Neural cell (in vitro differentiated cells): Measurements from ENCODE around the gene CD72. TPM values are rescaled to one million over a fixed set of nuclear protein-coding genes. Genes with fewer than 3 reads are reported as not detected.

Source experiments
- H2AFZ ChIP-seq: fragments of 200-600, 300-800 bp; sonication (generic), shearing (Covaris generic); 2 replicates; pipeline ENCODE4 v1.6.0; 2014; ENCODE audit warnings: low read depth, mild to moderate bottlenecking, antibody characterized with exemption, low read length, moderate library complexity
- H3F3A ChIP-seq: fragments of 200-600 bp; shearing (Covaris generic); 2 replicates; pipeline ENCODE4 v1.6.1; 2016; ENCODE audit warnings: mild to moderate bottlenecking, moderate library complexity, mixed read lengths, antibody characterized with exemption, low read length; ENCODE audit not compliant: insufficient read depth, poor library complexity, severe bottlenecking
- H3K27ac ChIP-seq: fragments of 200-600, 300-800 bp; sonication (generic), shearing (Covaris generic); 2 replicates; pipeline ENCODE4 v1.5.1; 2014; ENCODE audit warnings: mild to moderate bottlenecking, low read length, moderate library complexity
- H3K27me3 ChIP-seq: fragments of 300-800, 200-600 bp; sonication (generic), shearing (Covaris generic); 2 replicates; pipeline ENCODE4 v1.6.0; 2014; ENCODE audit warnings: mild to moderate bottlenecking, low read depth, low read length, moderate library complexity; ENCODE audit not compliant: insufficient read depth
- H3K36me3 ChIP-seq: fragments of 300-800, 200-600 bp; sonication (generic), shearing (Covaris generic); 2 replicates; pipeline ENCODE4 v1.5.1; 2014; ENCODE audit warnings: mild to moderate bottlenecking, antibody characterized with exemption, low read length, moderate library complexity; ENCODE audit not compliant: insufficient read depth
- H3K4me2 ChIP-seq: fragments of 300-800, 200-600 bp; sonication (generic), shearing (Covaris generic); 2 replicates; pipeline ENCODE4 v1.6.0; 2014; ENCODE audit warnings: mild to moderate bottlenecking, low read length
- H3K4me3 ChIP-seq: fragments of 300-800, 200-600 bp; sonication (generic), shearing (Covaris generic); 2 replicates; pipeline ENCODE4 v1.5.1; 2014; ENCODE audit warnings: mild to moderate bottlenecking, low read length, moderate library complexity
- H3K79me2 ChIP-seq: fragments of 200-600 bp; shearing (Covaris generic); replicated peaks from 2 replicates; pipeline ENCODE4 v1.6.0; 2014; ENCODE audit warnings: mild to moderate bottlenecking, low read length, moderate library complexity; ENCODE audit not compliant: insufficient read depth
- H3K9ac ChIP-seq: fragments of 300-800, 200-600 bp; sonication (generic), shearing (Covaris generic); 2 replicates; pipeline ENCODE4 v1.6.1; 2016; ENCODE audit warnings: mild to moderate bottlenecking, low read length, mixed read lengths
- H3K9me2 ChIP-seq: fragments of 200-600 bp; shearing (Covaris generic); 2 replicates; pipeline ENCODE4 v1.6.1; 2016; ENCODE audit warnings: mild to moderate bottlenecking, low read length, mixed read lengths; ENCODE audit not compliant: insufficient read depth
- H3K9me3 ChIP-seq: fragments of 200-600, 300-800 bp; sonication (generic), shearing (Covaris generic); 2 replicates; pipeline ENCODE4 v1.6.1; 2016; ENCODE audit warnings: mild to moderate bottlenecking, mixed run types, low read length, moderate library complexity, mixed read lengths
- H4K20me1 ChIP-seq: fragments of 200-600 bp; shearing (Covaris generic); 2 replicates; pipeline ENCODE4 v1.6.1; 2016; ENCODE audit warnings: mild to moderate bottlenecking, mixed run types; ENCODE audit not compliant: insufficient read depth
- EP300 ChIP-seq: fragments of 450-650 bp; conservative IDR thresholded peaks from 2 replicates; pipeline ENCODE4 v1.6.1; 2014; ENCODE audit warnings: antibody characterized with exemption, mild to moderate bottlenecking, moderate library complexity; ENCODE audit not compliant: poor library complexity, severe bottlenecking
- EZH2 ChIP-seq: fragments of 200-600, 300-800 bp; shearing (Covaris generic), sonication (generic); IDR thresholded peaks from 2 replicates; pipeline ENCODE4 v1.6.1; 2014; ENCODE audit warnings: antibody characterized with exemption, low read length, borderline replicate concordance, mild to moderate bottlenecking; ENCODE audit not compliant: insufficient read depth, poor library complexity, severe bottlenecking
- MXI1 ChIP-seq: fragments of 450-650 bp; conservative IDR thresholded peaks from 2 replicates; pipeline ENCODE4 v1.6.1; 2014; ENCODE audit warnings: antibody characterized with exemption, mild to moderate bottlenecking; ENCODE audit not compliant: poor library complexity, severe bottlenecking
- POLR2AphosphoS5 ChIP-seq: IDR thresholded peaks from 2 replicates; pipeline ENCODE4 v1.6.1; 2012
- RAD21 ChIP-seq: fragments of 450-650 bp; conservative IDR thresholded peaks from 2 replicates; pipeline ENCODE4 v1.6.1; 2014; ENCODE audit warnings: antibody characterized with exemption, mild to moderate bottlenecking, moderate library complexity
- REST ChIP-seq: IDR thresholded peaks from 2 replicates; pipeline ENCODE4 v1.6.1; 2012; ENCODE audit warnings: borderline replicate concordance
- SMC3 ChIP-seq: fragments of 450-650 bp; conservative IDR thresholded peaks from 2 replicates; pipeline ENCODE4 v1.6.1; 2014; ENCODE audit warnings: antibody characterized with exemption, mild to moderate bottlenecking, moderate library complexity; ENCODE audit not compliant: poor library complexity
- TAF1 ChIP-seq: IDR thresholded peaks from 2 replicates; pipeline ENCODE4 v1.6.1; 2012; ENCODE audit warnings: low read depth
- polyA plus RNA-seq: library from polyadenylated mRNA; depleted of rRNA; stranded (reverse); fragments of >200 nt; gene quantifications from 2 replicates; pipeline ENCODE4 v1.2.3, GENCODE V29; 2014
- TF ChIP-seq, protein P1 (sequence below): fragments of 450-650 bp; IDR thresholded peaks from 2 replicates; pipeline ENCODE4 v1.5.1; 2014; ENCODE audit warnings: antibody characterized with exemption, mild to moderate bottlenecking, moderate library complexity; ENCODE audit not compliant: poor library complexity, severe bottlenecking

CD72 gene
- polyA plus RNA-seq, 1 donor from 2014 or later: not detected

GRCh38 chr9:35605351-35606137 is 12.7 kb downstream of the CD72 start:
- TF ChIP-seq EZH2 (no peak), POLR2AphosphoS5 (peak; percentile 27), EP300 (no peak), TAF1 (peak; percentile 37), MXI1 (no peak), REST (no peak)
- Histone ChIP-seq H3K9me3 (no peaks in the 10 kb centered on the region), H3K4me2 (peak overlapping the region; percentile 94), H3K9ac (peak overlapping the region; percentile 77), H3K79me2 (peaks cover 13% of the 10 kb centered on the region), H3K27me3 (no peaks in the 10 kb centered on the region), H3F3A (no peaks in the 10 kb centered on the region), H4K20me1 (no peaks in the 10 kb centered on the region), H3K36me3 (peaks cover 4% of the 10 kb centered on the region), H3K27ac (peak overlapping the region; percentile 50), H3K9me2 (no peaks in the 10 kb centered on the region), H2AFZ (no peak overlapping the region), H3K4me3 (peak overlapping the region; percentile 86)

- peak within 1 kb of the TSS; percentile 87 for H3K27ac ChIP-seq
- H3K4me3 ChIP-seq: peak within 1 kb of the TSS; percentile 92
- H3K4me2 ChIP-seq: peak within 1 kb of the TSS; percentile 94
- H3K9me3 ChIP-seq: no peaks in the 10 kb centered on the region
- TF ChIP-seq MXI1 (no peak), SMC3 (no peak), TAF1 (no peak), REST (no peak), POLR2AphosphoS5 (no peak), EP300 (no peak), EZH2 (no peak), RAD21 (no peak)
- TF ChIP-seq, protein P1, sequence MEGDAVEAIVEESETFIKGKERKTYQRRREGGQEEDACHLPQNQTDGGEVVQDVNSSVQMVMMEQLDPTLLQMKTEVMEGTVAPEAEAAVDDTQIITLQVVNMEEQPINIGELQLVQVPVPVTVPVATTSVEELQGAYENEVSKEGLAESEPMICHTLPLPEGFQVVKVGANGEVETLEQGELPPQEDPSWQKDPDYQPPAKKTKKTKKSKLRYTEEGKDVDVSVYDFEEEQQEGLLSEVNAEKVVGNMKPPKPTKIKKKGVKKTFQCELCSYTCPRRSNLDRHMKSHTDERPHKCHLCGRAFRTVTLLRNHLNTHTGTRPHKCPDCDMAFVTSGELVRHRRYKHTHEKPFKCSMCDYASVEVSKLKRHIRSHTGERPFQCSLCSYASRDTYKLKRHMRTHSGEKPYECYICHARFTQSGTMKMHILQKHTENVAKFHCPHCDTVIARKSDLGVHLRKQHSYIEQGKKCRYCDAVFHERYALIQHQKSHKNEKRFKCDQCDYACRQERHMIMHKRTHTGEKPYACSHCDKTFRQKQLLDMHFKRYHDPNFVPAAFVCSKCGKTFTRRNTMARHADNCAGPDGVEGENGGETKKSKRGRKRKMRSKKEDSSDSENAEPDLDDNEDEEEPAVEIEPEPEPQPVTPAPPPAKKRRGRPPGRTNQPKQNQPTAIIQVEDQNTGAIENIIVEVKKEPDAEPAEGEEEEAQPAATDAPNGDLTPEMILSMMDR: no peak
- peaks cover 4% of the 10 kb centered on the region for H3K36me3 ChIP-seq
- no peaks in the 10 kb centered on the region for H3F3A ChIP-seq
- H3K27me3 ChIP-seq: no peaks in the 10 kb centered on the region
- H3K79me2 ChIP-seq: peaks cover 13% of the 10 kb centered on the region
- H4K20me1 ChIP-seq: no peaks in the 10 kb centered on the region
- peak within 1 kb of the TSS; percentile 77 for H3K9ac ChIP-seq
- peak within 1 kb of the TSS; percentile 80 for H2AFZ ChIP-seq
- H3K9me2 ChIP-seq: no peaks in the 10 kb centered on the region
Observed at GRCh38 chr9:35604578-35605350, 13.4 kb downstream of the CD72 start, which contains the start of gene TESK1. Gene TESK1 (plus strand): TSS chr9:35605262. CDS start chr9:35605620, 358 bp downstream.
